ENCODE results near the gene LIN7A. TPM values are rescaled to one million over a fixed set of nuclear protein-coding genes. Genes with fewer than 3 reads are reported as not detected.

Gene LIN7A
- total and polyA plus RNA-seq, 2 of the 4 experiments (the other 2 are of a cell fraction), result 10.8 to 24.7 TPM

- no peak overlapping the region for H4K5ac ChIP-seq (ENCODE audit: low read depth, low read length)
- CTCF ChIA-PET, result no interaction called here
- H3K4ac ChIP-seq (ENCODE audit: low read depth, low read length), result no peak overlapping the region
- no peaks in the 10 kb centered on the region for H4K20me1 ChIP-seq (ENCODE audit: insufficient read depth, low read length)
- in situ Hi-C loops (cut with MboI; ENCODE audit: low sequenced_read_pairs), result no loop called here
- POLR2A ChIA-PET (ENCODE audit: unreplicated experiment), result no interaction called here
- H3K79me1 ChIP-seq (ENCODE audit: low read depth in 1 of 2, low read length in 2 of 2), result no peaks in the 10 kb centered on the region
- no peaks in the 10 kb centered on the region for H3K9me3 ChIP-seq (ENCODE audit: control insufficient read depth, insufficient read depth, low read length)
- H2BK20ac ChIP-seq (ENCODE audit: low read depth, low read length), result no peak overlapping the region
- H3K4me3 ChIP-seq (ENCODE audit: insufficient read depth, low read depth, low read length), result no peak overlapping the region
- H2BK5ac ChIP-seq (ENCODE audit: low read depth, low read length, poor library complexity, severe bottlenecking), result no peak overlapping the region
- no peak overlapping the region for H3K18ac ChIP-seq (ENCODE audit: low read depth, low read length)
- H3K9me1 ChIP-seq (ENCODE audit: insufficient read depth, low read length), result no peaks in the 10 kb centered on the region
- H3K4me1 ChIP-seq (ENCODE audit: control insufficient read depth, insufficient read depth, low read length), result peaks cover 3% of the 10 kb centered on the region; the same call in 1 of the 2 replicates
- H2BK120ac ChIP-seq (ENCODE audit: low read depth, low read length), result no peak overlapping the region
- no peak overlapping the region for H2AK5ac ChIP-seq (ENCODE audit: low read depth, low read length)
- BruUV-seq (replicated peaks), result no TSS peak
- H3K9ac ChIP-seq (ENCODE audit: low read depth, low read length), result no peak overlapping the region
- intact Hi-C loops (cut with micrococcal nuclease), result no loop called here
- H4K91ac ChIP-seq (ENCODE audit: insufficient read depth, low read depth, low read length), result no peak overlapping the region
- no peak overlapping the region for H3K27ac ChIP-seq (ENCODE audit: insufficient read depth, low read length)
- no peak overlapping the region for H2BK15ac ChIP-seq (ENCODE audit: low read depth, low read length)
- H2AFZ ChIP-seq (replicated peaks; ENCODE audit: low read length, poor library complexity), result no peak overlapping the region
- no peaks in the 10 kb centered on the region for H3K27me3 ChIP-seq (ENCODE audit: control insufficient read depth, insufficient read depth, low read length)
- no peak overlapping the region for H3K4me2 ChIP-seq (ENCODE audit: low read depth, low read length)
- dilution Hi-C loops (cut with HindIII; ENCODE audit: low sequenced_read_pairs, unreplicated experiment), result no loop called here
- WGBS, 2 experiments (ENCODE audit: extremely low coverage in 2 of 2, insufficient read length in 1 of 2), result no CpG with 5 or more reads among the region's 1 CpG
- H2AK9ac ChIP-seq (replicated peaks; ENCODE audit: low read depth, low read length, poor library complexity), result no peak overlapping the region
- H3K14ac ChIP-seq (replicated peaks; ENCODE audit: low read depth, low read length), result no peak overlapping the region
- no peak overlapping the region; the same call in 1 of the 2 replicates for H3K56ac ChIP-seq (ENCODE audit: extremely low read depth, insufficient read depth, low read length)
- ATAC-seq (ENCODE audit: low read depth) (no peak), DNase-seq (no peak)
- H3K36me3 ChIP-seq (ENCODE audit: control insufficient read depth, insufficient read depth, low read length), result no peaks in the 10 kb centered on the region
- no peak overlapping the region for H4K8ac ChIP-seq (ENCODE audit: low read depth in 2 of 2, low read length in 2 of 2)
- TF ChIP-seq POLR2A (IDR thresholded peaks at IDR 0.05; ENCODE audit: low read depth, low read length) (no peak), RFX5 (IDR thresholded peaks at IDR 0.05; ENCODE audit: low read depth, low read length) (no peak), CTCF (conservative IDR thresholded peaks at IDR 0.05; ENCODE audit: low read depth, low read length) (no peak), CHD1 (IDR thresholded peaks at IDR 0.05; ENCODE audit: low read depth, low read length) (no peak), BHLHE40 (IDR thresholded peaks at IDR 0.05; ENCODE audit: low read depth, low read length) (no peak), MXI1 (IDR thresholded peaks at IDR 0.05; ENCODE audit: borderline replicate concordance, low read depth, low read length) (no peak), USF2 (IDR thresholded peaks at IDR 0.05; ENCODE audit: low read depth, low read length) (no peak), SMC3 (IDR thresholded peaks at IDR 0.05; ENCODE audit: low read depth, low read length) (no peak), MAZ (IDR thresholded peaks at IDR 0.05; ENCODE audit: borderline replicate concordance, low read depth, low read length) (no peak), NFE2L2 (IDR thresholded peaks at IDR 0.05; ENCODE audit: low read depth, low read length) (no peak), FOS (IDR thresholded peaks at IDR 0.05; ENCODE audit: low read depth, low read length) (no peak), CEBPB (IDR thresholded peaks at IDR 0.05; ENCODE audit: low read depth, low read length) (no peak), RCOR1 (IDR thresholded peaks at IDR 0.05; ENCODE audit: insufficient replicate concordance, low read length) (no peak), RAD21 (IDR thresholded peaks at IDR 0.05; ENCODE audit: low read length) (no peak), MAFK (IDR thresholded peaks at IDR 0.05; ENCODE audit: low read depth, low read length) (no peak)
- TF ChIP-seq, protein P1, sequence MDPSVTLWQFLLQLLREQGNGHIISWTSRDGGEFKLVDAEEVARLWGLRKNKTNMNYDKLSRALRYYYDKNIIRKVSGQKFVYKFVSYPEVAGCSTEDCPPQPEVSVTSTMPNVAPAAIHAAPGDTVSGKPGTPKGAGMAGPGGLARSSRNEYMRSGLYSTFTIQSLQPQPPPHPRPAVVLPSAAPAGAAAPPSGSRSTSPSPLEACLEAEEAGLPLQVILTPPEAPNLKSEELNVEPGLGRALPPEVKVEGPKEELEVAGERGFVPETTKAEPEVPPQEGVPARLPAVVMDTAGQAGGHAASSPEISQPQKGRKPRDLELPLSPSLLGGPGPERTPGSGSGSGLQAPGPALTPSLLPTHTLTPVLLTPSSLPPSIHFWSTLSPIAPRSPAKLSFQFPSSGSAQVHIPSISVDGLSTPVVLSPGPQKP (IDR thresholded peaks at IDR 0.05; ENCODE audit: borderline replicate concordance, low read depth, low read length), result no peak
- H3K23ac ChIP-seq (ENCODE audit: low read depth, low read length), result no peak overlapping the region
Measured at GRCh38 chr12:80843969-80844368, 93.8 kb downstream of the LIN7A start.

Measured in IMR-90 (cell line).